ENCODE results near the gene TBC1D24.
"Not testable (repeated sequence)": the region's sequence is repeated elsewhere in the genome, so short reads cannot be mapped to it uniquely, and the experiment has no call there.

Gene TBC1D24

GRCh38 chr16:2474877-2475412 lies at the start of gene TBC1D24:
Gene TBC1D24 (plus strand): TSS chr16:2475127. CDS start chr16:2496149, 21,022 bp downstream.
- DNase-seq, result peak; percentile 47

- DNase-seq, result no peak
Observed at GRCh38 chr16:2425825-2426430, 49.0 kb upstream of the TBC1D24 start.

- no peak for DNase-seq
Observed at GRCh38 chr16:2426941-2427361, 48.0 kb upstream of the TBC1D24 start.

- no peak for DNase-seq
Observed at GRCh38 chr16:2427526-2427925, 47.4 kb upstream of the TBC1D24 start.

GRCh38 chr16:2428051-2428783 lies 46.7 kb upstream of the TBC1D24 start:
- peak; percentile 12 for DNase-seq

- DNase-seq, result no peak
Observed at GRCh38 chr16:2428784-2429033, 46.2 kb upstream of the TBC1D24 start.

- peak; percentile 93 for DNase-seq
Observed at GRCh38 chr16:2429034-2429770, 45.7 kb upstream of the TBC1D24 start, which contains the start of gene CCNF. Gene CCNF (plus strand): TSS chr16:2429447. CDS start chr16:2429482, 35 bp downstream.

- no peak for DNase-seq
Observed at GRCh38 chr16:2429771-2430663, 44.9 kb upstream of the TBC1D24 start.

GRCh38 chr16:2432286-2432685 lies 42.6 kb upstream of the TBC1D24 start:
- no peak for DNase-seq

- no peak for DNase-seq
Observed at GRCh38 chr16:2432801-2433505, 42.0 kb upstream of the TBC1D24 start.

- not testable (repeated sequence) for DNase-seq
Observed at GRCh38 chr16:2435236-2435635, 39.7 kb upstream of the TBC1D24 start.

GRCh38 chr16:2436110-2436509 lies 38.8 kb upstream of the TBC1D24 start:
- DNase-seq, result no peak

- no peak for DNase-seq
Observed at GRCh38 chr16:2437032-2437790, 37.7 kb upstream of the TBC1D24 start.

- DNase-seq, result no peak
Observed at GRCh38 chr16:2438121-2438520, 36.8 kb upstream of the TBC1D24 start.

GRCh38 chr16:2439598-2439997 lies 35.3 kb upstream of the TBC1D24 start:
- no peak for DNase-seq

- not testable (repeated sequence) for DNase-seq
Observed at GRCh38 chr16:2441143-2441804, 33.7 kb upstream of the TBC1D24 start.

GRCh38 chr16:2443555-2443954 lies 31.4 kb upstream of the TBC1D24 start:
- DNase-seq, result no peak

GRCh38 chr16:2447920-2448583 lies 26.9 kb upstream of the TBC1D24 start:
- no peak for DNase-seq

- no peak for DNase-seq
Observed at GRCh38 chr16:2449118-2449517, 25.8 kb upstream of the TBC1D24 start.

GRCh38 chr16:2450535-2450934 lies 24.4 kb upstream of the TBC1D24 start:
- DNase-seq, result no peak

All from DMS153 (cell line).